Hematopoietic multipotent progenitor cell (in vitro differentiated cells): ENCODE measurements around the gene ZNF689. TPM values are rescaled to one million over a fixed set of nuclear protein-coding genes. Genes with fewer than 3 reads are reported as not detected.

Experiments used
- DNase-seq, 3 donors: peaks; one replicate each; pipeline ENCODE4 v3.0.0-alpha.2; 2011 to 2015; ENCODE audit warnings: low read depth in 2 of 3, low spot score in 2 of 3
- total RNA-seq: library from RNA; depleted of rRNA; stranded (reverse); fragments of >200 nt; gene quantifications from one replicate; pipeline ENCODE4 v1.2.3, GENCODE V29; 2012

The ZNF689 gene
- total RNA-seq, 1 donor: 16.4 TPM

DNA sequence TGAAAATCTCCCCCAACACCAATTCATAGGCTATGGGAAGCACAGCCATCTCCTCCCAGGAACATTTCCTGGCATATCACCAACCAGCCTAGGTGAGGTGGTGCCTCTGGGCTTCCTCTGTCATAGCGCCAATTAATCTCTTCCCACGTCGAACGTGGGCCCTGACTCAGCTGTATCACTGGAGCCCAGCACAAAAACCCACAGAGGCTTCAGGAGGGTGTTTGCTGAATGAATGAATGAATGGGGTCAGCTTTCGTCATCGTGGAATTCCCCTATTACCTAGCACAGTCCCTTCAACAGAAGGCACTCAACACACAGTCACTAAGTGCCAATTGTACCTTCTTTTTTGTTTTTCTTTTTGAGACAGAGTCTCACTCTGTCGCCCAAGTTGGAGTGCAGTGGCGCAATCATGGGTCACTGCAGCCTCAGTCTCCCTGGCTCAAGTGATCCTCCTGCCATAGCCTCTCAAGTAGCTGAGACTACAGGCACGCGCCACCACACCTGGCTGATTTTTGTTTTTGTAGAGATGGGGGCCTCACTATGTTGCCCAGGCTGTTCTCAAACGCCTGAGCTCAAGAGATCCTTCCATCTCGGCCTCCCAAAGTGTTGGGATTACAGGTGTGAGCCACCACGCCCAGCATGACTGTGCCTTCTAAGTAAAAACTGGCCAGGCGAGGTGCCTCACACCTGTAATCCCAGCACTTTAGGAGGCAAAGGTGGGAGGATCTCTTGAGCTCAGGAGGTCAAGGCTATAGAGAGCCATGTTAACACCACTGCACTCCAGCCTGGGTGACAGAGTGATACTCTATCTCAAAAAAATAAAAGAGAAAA lies 42.8 kb downstream of the ZNF689 start:
- DNase-seq: peak in 1 of 3 donors; percentile 36

DNA sequence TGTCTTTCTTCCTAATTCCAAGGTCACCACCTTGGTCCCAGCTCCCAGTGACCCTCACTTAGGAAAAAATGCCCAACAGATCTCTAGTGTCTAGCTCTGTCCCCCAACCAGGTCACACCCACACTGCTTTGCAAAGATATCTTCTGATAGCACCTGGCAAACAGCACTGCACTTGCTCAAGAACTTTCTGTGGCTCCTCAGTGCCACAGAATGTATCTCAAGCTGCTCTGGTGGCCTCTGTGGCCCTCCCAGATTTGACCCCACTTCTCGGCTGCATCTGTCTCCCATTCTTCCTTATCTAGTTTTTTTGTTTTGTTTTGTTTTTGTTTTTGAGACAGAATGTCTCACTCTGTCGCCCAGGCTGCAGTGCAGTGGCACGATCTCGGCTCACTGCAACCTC lies 43.7 kb downstream of the ZNF689 start:
- DNase-seq: no peak

DNA sequence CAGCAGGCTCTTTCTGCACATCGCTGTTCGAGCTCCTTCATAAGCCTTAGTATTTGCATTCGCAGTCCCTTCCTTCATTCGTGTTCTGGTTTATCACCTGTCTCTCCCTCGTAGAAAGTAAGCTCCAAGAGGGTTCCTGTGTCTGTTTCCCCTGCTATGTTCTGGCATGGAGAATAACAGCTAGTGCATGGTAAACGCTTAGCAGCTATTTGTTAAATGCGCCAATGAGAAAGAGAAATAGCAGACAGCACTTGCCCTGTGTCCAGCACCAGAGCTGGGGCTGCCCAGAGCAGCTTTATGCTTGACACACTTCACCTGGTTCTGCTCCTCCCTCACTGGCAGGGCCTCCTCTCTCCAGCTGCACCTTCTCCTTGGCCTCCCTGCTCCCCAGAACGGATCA lies 44.2 kb downstream of the ZNF689 start:
- DNase-seq: no peak

DNA sequence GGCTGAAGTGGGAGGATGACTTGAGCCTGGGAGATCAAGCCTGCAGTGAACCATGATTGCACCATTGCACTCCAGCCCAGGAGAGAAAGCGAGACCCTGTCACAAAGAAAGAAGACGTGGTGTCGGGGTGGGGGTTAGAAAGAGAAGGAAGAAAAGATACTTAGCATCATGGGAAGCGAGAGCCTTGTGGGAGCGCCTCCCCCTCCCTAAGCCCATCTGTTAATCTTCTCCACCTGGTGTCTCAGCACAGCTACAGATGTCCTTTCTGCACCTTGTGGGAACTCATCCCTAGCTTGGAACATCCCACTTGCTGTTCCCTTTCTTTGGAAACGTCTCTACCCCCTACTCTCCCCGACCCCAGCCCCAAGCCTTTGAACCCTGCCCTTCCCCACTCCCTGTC lies 44.7 kb downstream of the ZNF689 start:
- no peak for DNase-seq

DNA sequence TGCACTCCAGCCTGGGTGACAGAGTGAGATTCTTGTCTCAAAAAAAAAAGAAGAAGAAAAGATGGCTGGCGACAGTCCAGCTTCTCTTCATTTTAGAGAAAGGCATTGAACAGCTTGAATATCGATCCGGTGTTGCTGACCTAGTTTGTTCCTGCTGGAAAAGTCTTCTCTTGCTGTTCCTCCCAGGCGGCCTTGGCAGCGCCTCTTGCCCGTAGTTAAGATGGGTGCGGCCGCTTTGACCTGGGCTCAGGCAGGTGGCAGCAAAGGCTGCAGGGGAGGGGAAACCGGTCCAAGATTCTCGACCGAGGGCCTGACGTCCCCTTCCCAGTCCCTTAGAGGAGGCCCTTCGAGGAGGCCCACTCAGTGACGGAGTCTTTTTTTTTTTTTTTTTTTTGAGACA lies 48.2 kb downstream of the ZNF689 start:
- DNase-seq: no peak

DNA sequence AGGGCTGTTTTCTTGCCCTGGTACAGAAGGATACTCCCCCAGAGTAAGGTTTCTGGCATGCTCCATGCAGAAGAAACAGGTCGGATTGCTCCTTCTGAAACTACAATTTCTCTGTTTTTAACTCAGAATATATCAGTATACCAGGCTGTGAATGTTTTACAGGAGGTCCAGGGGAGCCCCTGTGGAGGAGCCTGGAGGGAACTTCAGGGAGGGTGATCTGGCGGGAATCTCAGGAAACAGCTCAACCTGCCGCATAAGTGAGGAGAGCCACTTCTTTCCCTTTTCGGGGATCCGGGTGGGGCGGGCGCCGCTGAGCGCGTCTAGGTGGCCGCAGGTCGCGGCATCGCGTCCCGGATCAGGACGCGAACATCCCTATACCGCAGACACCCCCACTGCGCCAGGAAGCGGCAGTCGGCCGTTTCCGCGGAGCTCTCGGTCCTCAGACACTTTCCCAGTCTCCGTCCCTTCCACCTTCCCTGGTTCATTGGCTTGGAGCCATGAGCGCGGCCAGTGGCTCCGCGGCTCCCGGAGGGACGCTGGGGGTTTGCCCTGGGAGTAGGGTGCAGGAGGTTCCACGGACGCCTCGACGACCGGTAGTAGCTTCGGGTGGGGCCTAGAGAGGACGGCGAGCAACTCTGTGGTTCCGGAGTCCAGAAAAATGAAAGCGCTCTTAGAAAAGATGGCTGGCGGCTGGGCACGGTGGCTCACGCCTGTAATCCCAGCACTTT lies 48.9 kb downstream of the ZNF689 start:
- peak in 1 of 3 donors; percentile 39 for DNase-seq

DNA sequence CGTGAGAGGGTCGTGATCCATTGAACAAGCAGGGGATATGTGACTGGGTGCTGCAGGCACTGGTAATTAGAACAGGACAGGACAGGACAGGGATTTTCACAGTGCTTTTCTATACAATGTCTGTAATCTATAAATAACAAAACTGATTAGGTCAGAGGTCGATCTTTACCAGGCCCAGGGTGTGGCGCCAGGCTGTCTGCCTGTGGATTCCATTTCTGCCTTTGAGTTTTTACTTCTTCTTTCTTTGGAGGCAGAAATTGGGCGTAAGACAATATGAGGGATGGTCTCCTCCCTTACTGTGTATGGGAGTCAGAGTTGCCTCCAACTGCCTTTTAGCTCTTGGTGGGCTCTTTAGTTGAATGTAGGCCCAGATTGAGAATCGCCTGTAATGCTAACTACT lies 50.5 kb downstream of the ZNF689 start:
- DNase-seq: no peak

DNA sequence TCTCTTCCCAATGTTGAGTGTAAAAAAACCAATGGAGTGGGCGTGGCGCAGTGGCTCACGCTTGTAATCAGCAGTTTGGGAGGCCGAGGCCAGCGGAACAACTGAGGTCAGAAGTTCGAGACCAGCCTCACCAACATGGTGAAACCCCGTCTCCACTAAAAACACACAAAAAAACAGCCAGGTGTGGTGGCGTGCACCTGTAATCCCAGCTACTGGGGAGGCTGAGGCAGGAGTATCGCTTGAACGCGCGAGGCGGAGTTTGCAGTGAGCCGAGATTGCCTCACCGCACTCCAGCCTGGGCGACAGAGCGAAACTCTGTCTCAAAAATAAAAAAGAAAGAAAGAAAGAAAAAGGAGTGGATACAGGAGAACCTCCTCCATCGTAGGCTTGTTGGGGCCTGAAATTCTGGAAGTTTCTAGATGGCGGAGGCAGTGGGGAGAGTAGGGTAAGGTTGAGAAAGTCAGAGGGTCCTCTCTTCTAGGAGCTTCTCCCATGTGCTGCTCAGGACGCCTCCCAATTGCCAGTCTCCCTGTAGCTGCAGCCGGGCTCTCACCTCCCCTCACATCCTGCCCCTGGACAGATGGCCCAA lies 51.3 kb downstream of the ZNF689 start:
- DNase-seq: no peak

DNA sequence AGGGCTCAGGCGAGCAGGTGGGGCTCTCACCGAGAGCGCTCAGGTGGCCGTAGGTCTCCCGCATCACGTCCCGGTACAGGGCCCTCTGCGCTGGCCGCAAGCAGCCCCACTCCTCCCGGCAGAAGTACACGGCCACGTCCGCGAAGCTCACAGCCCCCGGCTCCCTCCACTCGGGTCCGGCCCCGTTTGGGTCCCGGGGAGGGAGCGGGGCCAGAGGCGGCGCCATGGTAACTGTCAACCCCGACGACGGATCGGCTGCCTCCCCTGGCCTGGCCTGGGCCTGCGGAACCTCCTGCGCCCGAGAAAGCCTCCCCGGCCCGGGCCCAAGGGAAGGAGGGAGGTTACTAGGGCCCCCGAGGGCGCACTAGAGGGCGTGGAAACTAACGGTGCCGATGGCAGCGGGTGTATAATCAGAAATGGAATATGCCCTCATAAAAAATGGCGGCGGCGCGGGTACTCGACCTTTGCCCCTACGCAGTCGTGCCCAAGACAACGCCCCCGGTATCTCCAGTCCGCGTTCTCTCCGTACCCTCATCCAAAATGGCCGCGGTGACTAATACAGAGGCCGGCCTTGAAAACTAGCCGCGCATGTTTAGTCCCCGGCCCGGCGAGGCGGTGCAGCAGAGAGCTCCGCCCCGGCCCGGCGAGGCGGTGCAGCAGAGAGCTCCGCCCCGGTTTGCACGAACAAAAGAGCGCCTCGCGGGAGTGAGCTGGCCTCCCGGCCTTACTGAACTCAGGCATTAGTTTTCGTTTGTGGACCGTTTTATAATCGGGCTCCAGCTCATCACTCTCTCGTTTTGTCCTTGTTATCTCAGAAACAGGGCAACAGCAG lies 52.0 kb downstream of the ZNF689 start, which contains the start of gene ZNF764:
TSS of gene ZNF764 (minus strand) at position 418 of the 832 bp plus-strand sequence. CDS start at position 226, 192 bp downstream.
- DNase-seq: peak; percentile 87 to 98 (median 98)

DNA sequence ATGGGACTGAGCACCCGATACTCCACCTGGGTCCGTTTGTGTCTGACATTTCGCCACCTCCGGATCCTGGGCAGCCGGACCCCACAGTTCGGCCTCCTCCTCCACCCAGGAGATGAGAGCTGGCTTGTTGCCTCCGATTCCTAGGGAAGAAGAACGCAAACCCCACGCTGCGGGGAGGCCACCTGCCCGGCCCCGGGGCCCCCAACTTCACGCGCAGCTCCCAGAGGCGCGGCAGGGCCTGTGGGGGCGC lies 52.6 kb downstream of the ZNF689 start:
- DNase-seq: no peak

DNA sequence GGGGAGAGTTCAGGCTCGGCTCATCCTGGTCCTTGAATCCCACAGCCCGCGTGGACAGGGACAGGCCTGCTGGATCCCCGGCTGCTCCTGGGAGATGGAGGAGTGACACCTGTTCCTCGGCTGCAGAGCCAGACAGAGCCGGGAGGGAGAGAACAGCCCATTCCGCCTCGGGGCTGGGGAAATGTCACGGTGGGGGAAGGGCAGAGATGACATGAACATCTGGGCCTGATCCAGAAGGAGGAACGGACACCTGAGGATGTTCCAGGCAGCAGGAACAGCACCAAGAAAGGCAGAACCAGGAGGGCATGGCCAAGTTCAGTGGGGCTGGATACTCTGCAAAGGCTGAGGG lies 54.1 kb downstream of the ZNF689 start:
- DNase-seq: no peak

DNA sequence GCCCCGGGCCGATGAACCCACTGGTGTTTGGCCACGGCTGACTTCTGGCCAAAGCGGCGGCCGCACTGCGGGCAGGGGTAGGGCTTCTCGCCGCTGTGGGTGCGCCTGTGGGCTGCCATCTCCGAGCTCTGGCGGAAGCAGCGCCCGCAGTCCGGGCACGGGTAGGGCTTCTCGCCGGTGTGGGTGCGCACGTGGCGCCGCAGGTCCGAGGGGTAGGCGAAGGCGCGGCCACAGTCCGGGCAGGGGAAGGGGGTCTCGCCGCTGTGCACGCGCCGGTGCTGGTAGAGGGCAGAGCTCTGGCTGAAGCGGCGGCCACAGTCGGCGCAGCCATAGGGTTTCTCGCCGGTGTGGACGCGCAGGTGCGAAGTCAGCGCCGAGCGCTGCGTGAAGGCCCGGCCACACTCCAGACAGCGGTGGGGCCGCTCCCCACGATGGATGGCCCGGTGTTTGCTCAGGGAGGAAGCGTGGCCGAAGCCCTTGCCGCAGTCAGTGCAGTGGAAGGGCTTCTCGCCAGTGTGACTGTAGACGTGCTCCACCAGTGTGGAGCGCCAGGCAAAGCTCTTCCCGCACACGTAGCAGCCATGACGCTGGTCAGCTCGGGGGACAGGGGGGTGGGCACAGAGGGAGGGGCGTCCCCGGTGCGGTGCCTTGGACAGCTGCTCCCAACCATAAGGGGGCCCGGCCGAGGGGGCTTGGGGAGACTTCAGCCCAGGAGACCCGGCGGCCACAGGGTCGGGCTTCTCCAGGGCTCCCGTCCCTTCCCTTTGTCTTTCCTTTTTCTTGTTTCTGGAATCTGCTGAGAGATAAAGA lies 54.7 kb downstream of the ZNF689 start:
- no peak for DNase-seq

DNA sequence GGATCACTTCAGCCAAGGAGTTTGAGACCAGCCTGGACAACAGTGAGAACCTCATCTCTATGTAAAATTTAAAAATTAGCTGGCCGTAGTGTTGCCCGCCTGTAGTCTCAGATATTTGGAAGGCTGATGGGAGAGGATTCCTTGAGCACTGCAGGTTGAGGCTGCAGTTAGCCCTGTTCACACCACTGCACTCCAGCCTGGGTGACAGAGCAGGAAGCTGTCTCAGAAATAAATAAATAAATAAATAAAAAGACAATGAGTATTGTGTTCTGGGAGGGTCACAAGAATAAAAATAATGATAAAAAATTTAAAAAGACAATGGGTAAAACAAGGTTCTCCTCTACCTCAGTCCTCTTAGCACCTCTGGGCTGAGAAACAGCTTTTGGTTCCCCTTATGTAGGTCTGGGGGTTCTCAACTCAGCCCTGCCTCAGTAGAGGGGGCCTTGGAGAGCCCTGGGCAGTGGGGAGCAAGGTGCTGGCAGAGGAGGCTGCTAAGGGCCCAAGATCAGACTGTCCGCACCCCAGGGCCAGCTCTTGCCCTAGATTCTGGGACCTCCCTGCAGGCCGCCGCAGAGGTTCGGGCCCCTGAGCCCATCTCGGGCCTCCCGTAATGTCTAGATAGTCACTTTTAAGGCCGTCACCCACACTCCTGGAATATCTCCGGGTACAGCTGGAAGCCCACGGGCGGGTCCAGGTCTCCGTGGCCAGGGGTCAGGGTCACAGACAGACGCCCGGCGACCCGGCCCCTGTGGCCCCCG lies 55.5 kb downstream of the ZNF689 start:
- DNase-seq: no peak

DNA sequence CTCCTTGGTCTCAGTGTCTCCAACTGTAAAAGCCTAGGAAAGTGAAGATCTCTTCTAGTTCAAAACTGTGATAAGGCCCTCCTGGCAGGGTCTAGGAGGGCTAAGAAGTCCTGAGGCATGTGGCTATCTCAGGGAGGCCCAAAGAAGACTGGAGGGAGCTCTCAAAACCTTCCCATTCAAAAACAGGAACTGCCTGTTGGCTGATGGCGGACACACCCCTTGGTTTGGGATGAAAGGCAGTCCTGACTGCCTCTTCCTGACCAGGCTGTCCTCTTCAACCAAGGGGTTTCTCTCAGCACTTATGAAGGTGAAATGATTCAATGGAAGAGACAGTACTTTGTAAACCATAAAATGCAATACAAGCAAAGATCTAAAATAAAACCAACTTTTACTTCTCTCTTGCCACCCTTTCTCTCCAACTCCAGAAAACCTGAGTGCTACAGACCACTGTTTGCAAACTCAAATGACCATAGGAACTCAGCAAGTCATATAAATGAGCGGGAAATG lies 56.7 kb downstream of the ZNF689 start:
- DNase-seq: no peak

DNA sequence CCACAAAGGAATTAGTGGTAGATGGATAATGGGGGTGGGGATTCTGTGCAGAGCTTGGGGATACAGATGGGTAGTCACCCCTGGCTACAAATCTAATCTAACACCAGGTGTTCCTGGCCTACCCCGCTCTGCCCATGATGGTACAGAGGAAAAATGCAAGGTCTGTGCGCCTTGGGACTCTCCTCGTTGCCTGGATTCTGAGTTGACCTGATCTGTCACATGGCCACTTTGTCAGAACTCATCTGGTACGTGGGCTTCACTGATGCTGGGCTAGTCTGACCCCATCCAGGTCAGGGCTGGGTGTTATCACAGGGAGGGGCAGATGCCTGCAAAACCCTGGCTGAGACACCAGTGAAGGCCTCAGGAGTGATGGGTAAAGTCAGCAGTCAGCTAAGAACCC lies 57.2 kb downstream of the ZNF689 start:
- no peak for DNase-seq
